ENCODE data around the gene NDUFB8.

DNA sequence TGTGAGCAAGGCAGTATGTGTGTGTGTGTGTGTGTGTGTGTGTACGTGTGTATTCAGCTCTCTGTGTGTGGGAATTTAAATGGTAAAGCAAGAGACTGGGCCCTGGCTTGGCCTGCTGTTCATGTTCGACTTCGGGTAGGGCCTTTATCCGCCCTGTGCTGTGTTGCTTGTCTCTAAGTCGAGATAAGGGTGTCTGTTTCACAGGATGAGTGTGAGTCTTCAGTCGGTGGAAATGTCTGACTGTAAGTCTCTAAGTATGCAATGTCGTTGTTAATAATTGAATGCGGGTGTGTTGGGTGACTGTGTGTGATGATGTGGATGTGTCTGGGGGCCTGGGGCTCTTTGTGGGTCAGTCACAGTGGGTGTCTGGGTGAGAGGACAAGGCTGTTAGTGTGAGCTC lies 40.8 kb upstream of the NDUFB8 start:
- TF ChIP-seq EZH2 (IDR thresholded peaks at IDR 0.05; ENCODE audit: insufficient read depth, poor library complexity, severe bottlenecking) (no peak), EZH2phosphoT487 (IDR thresholded peaks at IDR 0.05; ENCODE audit: insufficient read depth, low read depth) (no peak)
